Measurements from ENCODE around the gene GPR31.

The GPR31 gene

GRCh38 chr6:167163476-167164011 lies 5.8 kb upstream of the GPR31 start:
- H3K4me3 ChIP-seq (ENCODE audit: low read depth, low read length): no peak overlapping the region

GRCh38 chr6:167162591-167162990 lies 4.8 kb upstream of the GPR31 start:
- no peak for DNase-seq (ENCODE audit: low read depth)
- no peak overlapping the region for H3K4me3 ChIP-seq (ENCODE audit: low read depth, low read length)

More at GRCh38 chr6:167163476-167164011, 5.8 kb upstream of the GPR31 start:
- TF ChIP-seq MYC (IDR thresholded peaks at IDR 0.05; ENCODE audit: low read depth, low read length): no peak
- TF ChIP-seq MAX (IDR thresholded peaks at IDR 0.05; ENCODE audit: low read depth, low read length): no peak
- no peak for TF ChIP-seq POLR2A (IDR thresholded peaks at IDR 0.05; ENCODE audit: extremely low read depth, insufficient read length)
- TF ChIP-seq CTCF (IDR thresholded peaks at IDR 0.05; ENCODE audit: low read depth, low read length): no peak
- DNase-seq (ENCODE audit: low read depth): no peak

GRCh38 chr6:167161851-167162467 lies 4.2 kb upstream of the GPR31 start:
- DNase-seq (ENCODE audit: low read depth): no peak
- H3K4me3 ChIP-seq (ENCODE audit: low read depth, low read length): no peak overlapping the region
- no peak for TF ChIP-seq MYC (IDR thresholded peaks at IDR 0.05; ENCODE audit: low read depth, low read length)
- TF ChIP-seq POLR2A (IDR thresholded peaks at IDR 0.05; ENCODE audit: extremely low read depth, insufficient read length): no peak
- TF ChIP-seq CTCF (IDR thresholded peaks at IDR 0.05; ENCODE audit: low read depth, low read length): no peak
- TF ChIP-seq MAX (IDR thresholded peaks at IDR 0.05; ENCODE audit: low read depth, low read length): no peak

More at GRCh38 chr6:167162591-167162990, 4.8 kb upstream of the GPR31 start:
- no peak for TF ChIP-seq MAX (IDR thresholded peaks at IDR 0.05; ENCODE audit: low read depth, low read length)

GRCh38 chr6:167157414-167157813 lies 366 bp downstream of the GPR31 start:
- H3K4me3 ChIP-seq (ENCODE audit: low read depth, low read length): no peak overlapping the region
- TF ChIP-seq MAX (IDR thresholded peaks at IDR 0.05; ENCODE audit: low read depth, low read length): no peak
- TF ChIP-seq POLR2A (IDR thresholded peaks at IDR 0.05; ENCODE audit: extremely low read depth, insufficient read length): no peak
- TF ChIP-seq MYC (IDR thresholded peaks at IDR 0.05; ENCODE audit: low read depth, low read length): no peak
- no peak for TF ChIP-seq CTCF (IDR thresholded peaks at IDR 0.05; ENCODE audit: low read depth, low read length)
- DNase-seq (ENCODE audit: low read depth): no peak

- TF ChIP-seq POLR2A (IDR thresholded peaks at IDR 0.05; ENCODE audit: extremely low read depth, insufficient read length) (no peak), CTCF (IDR thresholded peaks at IDR 0.05; ENCODE audit: low read depth, low read length) (no peak), MAX (IDR thresholded peaks at IDR 0.05; ENCODE audit: low read depth, low read length) (no peak), MYC (IDR thresholded peaks at IDR 0.05; ENCODE audit: low read depth, low read length) (no peak)
- DNase-seq (ENCODE audit: low read depth): no peak
- H3K4me3 ChIP-seq (ENCODE audit: low read depth, low read length): no peak overlapping the region
These were observed 2.9 kb downstream of the GPR31 start for GRCh38 chr6:167154895-167155294.

- no peak for DNase-seq (ENCODE audit: low read depth)
- no peak for TF ChIP-seq CTCF (IDR thresholded peaks at IDR 0.05; ENCODE audit: low read depth, low read length)
- no peak for TF ChIP-seq POLR2A (IDR thresholded peaks at IDR 0.05; ENCODE audit: extremely low read depth, insufficient read length)
- TF ChIP-seq MAX (IDR thresholded peaks at IDR 0.05; ENCODE audit: low read depth, low read length): no peak
- TF ChIP-seq MYC (IDR thresholded peaks at IDR 0.05; ENCODE audit: low read depth, low read length): no peak
- no peak overlapping the region for H3K4me3 ChIP-seq (ENCODE audit: low read depth, low read length)
These were observed 3.5 kb downstream of the GPR31 start for GRCh38 chr6:167154291-167154690.

Measured in NB4 (cell line).